Loucy (cell line): ENCODE measurements around the gene DDX10.

Source experiments
- H2AFZ ChIP-seq: fragments of 200-600 bp; sonication (generic); 2 replicates; pipeline ENCODE4 v1.6.0; 2016; ENCODE audit warnings: antibody characterized with exemption, mild to moderate bottlenecking, low read length, moderate library complexity
- H3F3A ChIP-seq: fragments of 200-600 bp; 2 replicates; pipeline ENCODE4 v1.6.0; 2016; ENCODE audit warnings: antibody characterized with exemption, low read depth, mild to moderate bottlenecking
- H3K27me3 ChIP-seq: fragments of 200-600 bp; sonication (generic); 2 replicates; pipeline ENCODE4 v1.6.1; 2014; ENCODE audit warnings: low read length, mild to moderate bottlenecking; ENCODE audit not compliant: insufficient read depth, poor library complexity, severe bottlenecking
- H3K36me3 ChIP-seq: fragments of 200-600 bp; sonication (generic); 2 replicates; pipeline ENCODE4 v1.6.1; 2016; ENCODE audit warnings: low read length; ENCODE audit not compliant: insufficient read depth
- H3K4me1 ChIP-seq: fragments of 200-600 bp; sonication (generic); 2 replicates; pipeline ENCODE4 v1.5.1; 2014; ENCODE audit warnings: low read length, mild to moderate bottlenecking; ENCODE audit not compliant: insufficient read depth, poor library complexity, severe bottlenecking
- H3K4me2 ChIP-seq: fragments of 200-600 bp; sonication (generic); 2 replicates; pipeline ENCODE4 v1.6.0; 2014; ENCODE audit warnings: antibody characterized with exemption, low read length, low read depth, mild to moderate bottlenecking; ENCODE audit not compliant: poor library complexity, severe bottlenecking
- H3K4me3 ChIP-seq: fragments of 200-600 bp; sonication (generic); 2 replicates; pipeline ENCODE4 v1.5.1; 2014; ENCODE audit warnings: low read length, mild to moderate bottlenecking, mixed read lengths; ENCODE audit not compliant: poor library complexity, severe bottlenecking
- H3K79me2 ChIP-seq: fragments of 200-600 bp; sonication (generic); 2 replicates; pipeline ENCODE4 v1.6.1; 2014; ENCODE audit warnings: low read length; ENCODE audit not compliant: insufficient read depth
- H3K9ac ChIP-seq: fragments of 200-600 bp; sonication (generic); 2 replicates; pipeline ENCODE4 v1.6.0; 2014; ENCODE audit warnings: mild to moderate bottlenecking, low read depth, low read length, moderate library complexity; ENCODE audit not compliant: poor library complexity, severe bottlenecking
- H3K9me2 ChIP-seq: fragments of 200-600 bp; sonication (generic); replicated peaks from 2 replicates; pipeline ENCODE4 v1.6.1; 2016; ENCODE audit warnings: low read depth, low read length, mixed read lengths
- H3K9me3 ChIP-seq: fragments of 200-600 bp; sonication (generic); 2 replicates; pipeline ENCODE4 v1.6.1; 2014; ENCODE audit warnings: mild to moderate bottlenecking, antibody characterized with exemption, low read length, low read depth; ENCODE audit not compliant: insufficient read depth
- H4K20me1 ChIP-seq: fragments of 200-600 bp; sonication (generic); 2 replicates; pipeline ENCODE4 v1.6.0; 2014; ENCODE audit warnings: antibody characterized with exemption, low read length, mild to moderate bottlenecking; ENCODE audit not compliant: insufficient read depth, poor library complexity, severe bottlenecking
- CTCF ChIP-seq: fragments of 200-600 bp; sonication (generic); conservative IDR thresholded peaks from 2 replicates; pipeline ENCODE4 v1.5.1; 2014; ENCODE audit warnings: mild to moderate bottlenecking, antibody characterized with exemption, low read length
- EZH2phosphoT487 ChIP-seq: fragments of 200-600 bp; IDR thresholded peaks from 2 replicates; pipeline ENCODE4 v1.6.1; 2018; ENCODE audit warnings: antibody characterized with exemption, mild to moderate bottlenecking, moderate library complexity, borderline replicate concordance

DDX10 gene

DNA sequence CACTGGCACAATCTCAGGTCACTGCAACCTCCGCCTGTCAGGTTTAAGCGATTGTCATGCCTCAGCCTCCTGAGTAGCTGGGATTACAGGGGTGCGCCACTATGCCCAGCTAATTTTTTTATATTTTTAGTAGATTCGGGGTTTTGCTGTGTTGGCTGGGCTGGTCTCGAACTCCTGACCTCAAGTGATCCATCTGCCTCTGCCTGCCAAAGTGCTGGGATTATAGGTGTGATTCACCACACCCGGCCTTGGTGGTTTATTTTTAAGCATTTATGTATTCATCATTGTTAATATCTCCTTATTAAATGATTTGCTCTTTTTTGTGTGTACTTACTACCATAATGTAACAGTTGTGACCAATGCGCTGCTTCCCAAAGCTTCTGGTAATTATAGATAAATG lies 171.7 kb downstream of the DDX10 start:
- no peaks in the 10 kb centered on the region for H3F3A ChIP-seq
- H3K9ac ChIP-seq = no peak overlapping the region
- no peaks in the 10 kb centered on the region for H3K9me2 ChIP-seq
- peaks cover 3% of the 10 kb centered on the region for H3K4me1 ChIP-seq
- H3K27me3 ChIP-seq = no peaks in the 10 kb centered on the region
- TF ChIP-seq CTCF = no peak
- TF ChIP-seq EZH2phosphoT487 = no peak
- no peaks in the 10 kb centered on the region for H3K79me2 ChIP-seq
- no peak overlapping the region for H3K4me3 ChIP-seq
- no peaks in the 10 kb centered on the region for H4K20me1 ChIP-seq
- H3K4me2 ChIP-seq = no peak overlapping the region
- no peak overlapping the region for H2AFZ ChIP-seq
- peaks cover 18% of the 10 kb centered on the region; the same call in 1 of the 2 replicates for H3K36me3 ChIP-seq
- no peaks in the 10 kb centered on the region for H3K9me3 ChIP-seq

DNA sequence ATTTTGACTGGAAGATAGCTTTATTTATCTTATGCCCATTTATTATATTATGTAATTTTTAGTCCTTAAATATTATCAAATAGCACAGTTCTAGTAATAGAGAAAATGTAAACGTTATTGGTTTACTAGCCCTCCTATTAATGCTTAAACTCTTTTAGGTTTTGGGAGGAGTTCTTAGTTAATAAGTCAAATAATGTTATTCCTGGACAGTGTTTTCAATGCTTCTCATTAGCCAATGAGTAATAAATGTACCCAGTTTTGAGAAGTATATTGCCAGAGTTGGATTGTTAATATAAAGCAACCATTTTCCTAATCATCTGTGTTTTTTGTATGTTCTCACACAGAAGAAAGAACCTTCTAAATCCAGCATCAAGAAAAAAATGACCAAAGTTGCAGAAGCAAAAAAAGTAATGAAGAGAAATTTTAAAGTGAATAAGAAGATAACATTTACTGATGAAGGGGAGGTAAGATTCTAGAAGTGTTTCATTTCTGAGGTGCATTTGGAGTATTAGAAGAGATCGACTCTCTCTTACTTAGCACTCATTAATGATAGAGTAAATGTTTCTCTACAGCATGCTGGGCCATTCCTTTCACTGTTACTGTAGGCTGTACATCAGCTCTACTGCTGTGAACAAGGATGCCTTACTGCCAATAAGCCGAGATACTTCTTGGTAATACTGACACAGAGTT lies 173.4 kb downstream of the DDX10 start:
- Histone ChIP-seq H3K4me2 (no peak overlapping the region), H3K27me3 (no peaks in the 10 kb centered on the region), H3K9me2 (no peaks in the 10 kb centered on the region), H3F3A (no peaks in the 10 kb centered on the region), H3K79me2 (no peaks in the 10 kb centered on the region), H3K4me3 (no peak overlapping the region), H3K36me3 (peaks cover 23% of the 10 kb centered on the region; the same call in 1 of the 2 replicates), H3K9ac (no peak overlapping the region), H2AFZ (no peak overlapping the region), H4K20me1 (no peaks in the 10 kb centered on the region), H3K9me3 (no peaks in the 10 kb centered on the region), H3K4me1 (peaks cover 3% of the 10 kb centered on the region)
- no peak for TF ChIP-seq CTCF
- TF ChIP-seq EZH2phosphoT487 = no peak

GRCh38 chr11:108838792-108839105 lies 173.9 kb downstream of the DDX10 start:
- no peaks in the 10 kb centered on the region for H3K79me2 ChIP-seq
- no peaks in the 10 kb centered on the region for H3K9me3 ChIP-seq
- H3K27me3 ChIP-seq = no peaks in the 10 kb centered on the region
- H3K4me1 ChIP-seq = no peaks in the 10 kb centered on the region
- H3K36me3 ChIP-seq = peaks cover 23% of the 10 kb centered on the region; the same call in 1 of the 2 replicates
- no peak overlapping the region for H3K4me2 ChIP-seq
- no peak for TF ChIP-seq CTCF
- H4K20me1 ChIP-seq = no peaks in the 10 kb centered on the region
- no peaks in the 10 kb centered on the region for H3K9me2 ChIP-seq
- no peak overlapping the region for H3K9ac ChIP-seq
- H3F3A ChIP-seq = no peaks in the 10 kb centered on the region
- no peak overlapping the region for H3K4me3 ChIP-seq
- no peak overlapping the region for H2AFZ ChIP-seq
